Measurements from ENCODE around the gene CSNK2A2.
A peak's percentile ranks its signal among the peaks of the same experiment; 100 is the strongest.

The CSNK2A2 gene

GRCh38 chr16:58137581-58137980 lies 60.3 kb downstream of the CSNK2A2 start:
- DNase-seq: no peak

DNA sequence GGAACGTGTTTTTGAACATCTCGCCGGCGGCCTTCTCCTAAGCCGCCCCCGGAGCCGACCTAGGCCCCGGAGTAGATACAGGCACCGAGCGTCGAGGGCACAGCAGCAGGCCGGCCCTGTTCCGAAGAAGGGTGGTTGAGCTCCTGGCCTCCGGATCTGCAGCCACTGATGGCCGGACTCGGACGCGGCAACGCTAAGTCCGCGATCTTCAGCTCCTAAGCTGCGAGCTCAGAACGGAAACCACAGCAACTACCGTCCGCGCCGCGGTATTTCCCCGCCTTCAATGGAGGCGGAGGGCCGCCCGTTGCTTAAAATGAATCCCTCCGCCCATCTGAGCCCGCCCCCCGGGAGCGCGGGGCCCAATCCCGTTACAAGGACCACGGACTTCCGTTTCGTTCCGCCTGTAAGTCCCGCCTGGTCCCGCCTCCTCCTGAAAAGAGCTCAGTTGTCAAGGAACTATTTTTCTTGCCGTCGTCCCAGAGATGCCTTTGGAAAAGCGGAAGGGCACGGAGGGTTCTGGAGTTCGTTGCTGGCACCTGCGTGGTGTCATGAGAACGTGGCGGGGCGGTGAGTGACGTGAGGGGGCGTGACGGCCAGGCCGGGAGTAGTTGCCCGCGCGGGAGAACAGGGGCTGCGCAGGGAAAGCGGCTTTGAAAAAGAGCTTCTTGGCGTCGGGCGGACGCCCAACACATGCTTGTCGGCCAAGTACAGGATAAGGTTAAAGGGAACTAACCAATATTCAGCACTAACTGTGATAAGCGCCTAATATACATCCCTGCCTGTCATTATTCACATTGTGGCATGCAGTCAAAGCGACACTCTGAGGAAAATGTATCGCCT lies 68.6 kb downstream of the CSNK2A2 start, which contains the start of gene CFAP20:
TSS of gene CFAP20 (minus strand) at position 285 of the 840 bp plus-strand sequence. CDS start at position 19, 266 bp downstream.
- peak; percentile 100 for DNase-seq

- DNase-seq: peak; percentile 71
Observed at GRCh38 chr16:58128711-58129096, 69.2 kb downstream of the CSNK2A2 start.

GRCh38 chr16:58128181-58128631 lies 69.7 kb downstream of the CSNK2A2 start:
- DNase-seq: no peak

DNA sequence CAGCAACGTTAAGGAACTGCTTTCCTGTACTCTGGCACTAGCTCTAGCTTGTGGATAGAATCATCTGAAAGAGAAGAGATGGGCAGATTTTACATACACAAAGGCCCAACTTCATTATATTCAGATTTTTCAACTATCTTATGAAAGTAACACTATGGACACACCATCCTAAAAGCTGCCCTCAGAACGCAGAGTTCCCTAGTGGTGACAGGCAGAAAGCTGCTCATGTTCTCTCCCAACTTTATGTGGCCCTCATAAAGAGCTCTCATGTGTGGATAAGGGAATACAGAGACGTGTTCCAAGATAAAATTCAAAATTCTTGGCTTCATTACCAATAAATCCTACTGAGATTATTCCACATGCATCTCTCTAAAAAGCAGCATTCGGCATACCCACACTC lies 70.3 kb downstream of the CSNK2A2 start:
- DNase-seq: peak; percentile 12

- DNase-seq: peak; percentile 13
Observed at GRCh38 chr16:58127033-58127556, 70.8 kb downstream of the CSNK2A2 start.

- peak; percentile 4 for DNase-seq
Observed at GRCh38 chr16:58126451-58126961, 71.4 kb downstream of the CSNK2A2 start.

GRCh38 chr16:58125781-58126335 lies 72.0 kb downstream of the CSNK2A2 start:
- peak; percentile 8 for DNase-seq

DNA sequence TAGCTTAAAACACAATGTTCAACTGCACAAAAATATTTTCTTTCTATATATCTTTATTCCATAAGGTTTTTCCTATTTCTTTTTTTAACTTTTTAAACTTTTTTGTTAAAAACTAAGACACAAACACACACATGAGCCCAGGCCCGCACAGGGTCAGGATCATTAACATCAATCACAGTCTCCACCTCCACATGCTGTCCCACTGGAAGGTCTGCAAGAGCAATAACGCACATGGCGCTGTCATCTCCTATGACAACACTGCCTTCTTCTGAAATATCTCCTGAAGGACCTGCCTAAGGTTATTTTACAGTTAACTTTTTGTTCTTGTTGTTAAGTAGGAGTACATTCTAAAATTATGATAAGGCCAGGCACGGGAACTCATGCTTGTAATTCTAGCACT lies 72.9 kb downstream of the CSNK2A2 start:
- no peak for DNase-seq

- no peak for DNase-seq
Observed at GRCh38 chr16:58124601-58124915, 73.3 kb downstream of the CSNK2A2 start.

GRCh38 chr16:58123896-58124600 lies 73.9 kb downstream of the CSNK2A2 start:
- peak; percentile 33 for DNase-seq

DNA sequence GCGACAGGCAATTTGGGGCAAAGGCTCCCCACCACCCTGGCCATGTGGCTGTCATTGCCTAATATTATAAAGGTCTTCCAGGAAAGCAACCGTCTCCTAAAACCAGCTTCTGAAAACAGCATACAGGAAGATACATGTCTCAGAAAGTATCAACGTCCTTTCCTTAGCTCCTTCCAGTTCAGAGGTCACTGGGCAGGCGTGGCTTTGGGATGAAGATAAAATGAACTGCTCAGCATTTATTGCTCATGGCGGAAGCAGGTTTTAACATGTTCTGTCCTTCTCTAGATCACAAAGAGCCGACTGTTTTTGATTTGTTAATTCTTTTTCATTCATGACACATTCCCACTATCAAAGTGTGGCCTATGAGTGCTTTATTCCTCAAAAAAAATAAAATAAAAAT lies 76.8 kb downstream of the CSNK2A2 start:
- peak; percentile 44 for DNase-seq

GRCh38 chr16:58120234-58120633 lies 77.7 kb downstream of the CSNK2A2 start:
- peak; percentile 44 for DNase-seq

- peak; percentile 17 for DNase-seq
Observed at GRCh38 chr16:58119509-58119845, 78.4 kb downstream of the CSNK2A2 start.

- peak; percentile 1 for DNase-seq
Observed at GRCh38 chr16:58118801-58119508, 79.0 kb downstream of the CSNK2A2 start.

DNA sequence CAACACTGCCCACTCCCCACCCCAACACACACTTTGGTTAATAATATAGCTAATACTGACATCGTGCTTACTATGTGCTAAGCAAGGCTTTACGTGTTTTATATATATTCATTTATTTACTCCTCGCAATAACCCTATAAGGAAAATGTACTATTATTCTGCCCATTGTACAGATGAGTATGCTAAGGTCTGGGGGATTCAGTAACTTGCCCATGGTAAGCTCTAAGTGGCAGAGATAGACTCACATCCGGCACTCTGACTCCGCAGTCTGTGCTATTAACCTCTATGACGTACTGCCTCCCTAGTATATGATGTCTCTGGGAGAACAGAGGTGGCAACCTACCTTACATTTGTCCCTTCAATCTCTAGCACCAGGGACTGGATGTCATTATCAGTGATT lies 81.4 kb downstream of the CSNK2A2 start:
- peak; percentile 3 for DNase-seq

GRCh38 chr16:58116081-58116480 lies 81.8 kb downstream of the CSNK2A2 start:
- peak; percentile 15 for DNase-seq

GRCh38 chr16:58114827-58115825 lies 82.8 kb downstream of the CSNK2A2 start:
- DNase-seq: peak; percentile 32

DNA sequence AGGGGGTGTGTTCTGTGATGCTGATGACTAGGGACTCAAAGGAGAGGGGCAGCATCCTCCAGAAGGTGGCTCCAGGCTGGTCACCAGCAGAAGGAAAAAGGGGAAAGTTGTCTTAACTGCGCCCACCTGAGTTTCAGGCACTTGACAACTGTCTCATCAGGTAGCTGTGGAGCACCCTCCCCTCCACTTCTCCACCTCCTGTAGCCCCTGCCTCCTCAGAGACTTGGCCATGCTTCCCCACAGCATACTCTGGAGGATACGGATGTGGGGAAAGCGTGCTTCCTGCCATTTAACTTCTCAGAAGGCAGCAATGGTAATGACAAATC lies 86.6 kb downstream of the CSNK2A2 start:
- no peak for DNase-seq

DNA sequence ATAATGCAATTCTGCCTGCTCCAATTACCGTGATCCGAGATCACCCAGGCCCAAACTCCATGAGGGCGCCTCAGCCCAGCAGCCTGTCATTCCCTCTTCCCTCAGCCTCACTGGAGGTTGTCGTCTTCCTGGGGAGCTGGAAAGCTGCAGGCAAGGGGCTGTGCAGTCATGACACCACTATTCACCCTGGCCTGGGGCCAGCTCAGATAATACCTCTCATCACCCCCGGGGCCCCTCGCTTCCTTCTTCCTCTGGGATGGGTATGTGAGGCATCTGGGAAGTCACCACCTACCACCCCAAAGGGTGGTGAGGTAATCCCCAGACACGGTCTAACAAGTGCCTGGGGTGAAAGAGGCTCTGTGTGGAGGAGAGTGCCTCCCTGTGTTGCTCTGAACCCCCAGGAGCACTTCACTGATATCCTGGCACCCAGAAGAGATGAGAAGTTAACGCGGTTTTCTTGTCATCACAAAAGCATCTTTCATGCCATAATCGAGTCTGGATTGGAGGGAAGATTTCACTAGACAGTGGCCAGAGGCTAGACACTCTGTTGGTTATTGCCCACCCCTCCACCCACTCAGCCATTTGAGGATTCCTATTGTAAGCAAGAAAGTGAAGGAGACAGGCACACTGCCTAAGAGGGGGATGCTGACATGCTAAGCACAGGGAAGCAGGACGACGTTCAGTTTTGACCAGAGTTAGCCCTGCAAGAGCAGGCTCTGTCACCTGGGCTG lies 87.2 kb downstream of the CSNK2A2 start:
- DNase-seq: peak; percentile 87

DNA sequence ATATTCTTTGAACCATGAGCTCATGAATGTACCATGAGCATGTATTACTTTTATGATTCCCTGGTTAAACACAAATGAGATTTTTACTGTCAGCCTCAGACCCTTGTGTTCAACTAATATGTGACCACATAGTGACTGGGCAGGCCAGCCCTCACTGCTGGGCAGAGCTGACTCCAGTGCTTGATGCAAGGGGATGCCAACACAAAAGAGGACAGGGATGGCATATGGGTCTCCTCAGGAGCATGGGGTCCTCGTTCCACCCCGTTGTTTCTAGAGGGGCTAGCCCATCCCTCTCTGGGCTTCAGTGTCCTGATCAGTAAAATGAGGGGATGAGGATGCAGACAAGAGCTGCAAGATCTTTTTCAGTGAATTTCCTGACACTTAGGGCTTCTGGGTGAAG lies 88.0 kb downstream of the CSNK2A2 start:
- no peak for DNase-seq

Measured in islet precursor cell (in vitro differentiated cells).